Measurements from ENCODE around the gene TAF1. TPM values are rescaled to one million over a fixed set of nuclear protein-coding genes. Genes with fewer than 3 reads are reported as not detected.
"Not testable (repeated sequence)": the region's sequence is repeated elsewhere in the genome, so short reads cannot be mapped to it uniquely, and the experiment has no call there.

TAF1 gene
- polyA plus RNA-seq, 1 donor from 2014 or later: 29.5 TPM

DNA sequence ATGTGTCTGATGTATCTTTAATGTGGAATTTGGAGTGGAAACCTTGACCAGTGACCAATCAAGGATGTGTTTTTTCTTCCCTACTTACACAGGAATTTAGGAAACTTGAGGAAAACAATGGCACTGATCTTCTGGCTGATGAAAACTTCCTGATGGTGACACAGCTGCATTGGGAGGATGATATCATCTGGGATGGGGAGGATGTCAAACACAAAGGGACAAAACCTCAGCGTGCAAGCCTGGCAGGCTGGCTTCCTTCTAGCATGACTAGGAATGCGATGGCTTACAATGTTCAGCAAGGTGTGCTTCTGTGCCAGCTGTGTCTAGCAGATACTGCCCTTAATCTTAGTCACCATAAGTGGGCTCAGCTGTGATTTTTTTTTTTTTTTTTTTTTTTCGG, 12.6 kb downstream of the TAF1 start:
- no peak overlapping the region for H3K4me3 ChIP-seq (ENCODE audit: low read length)
- no peak overlapping the region for H2AFZ ChIP-seq (ENCODE audit: low read depth, low read length)
- TF ChIP-seq MXI1 (conservative IDR thresholded peaks at IDR 0.05; ENCODE audit: poor library complexity, severe bottlenecking) (no peak), RAD21 (conservative IDR thresholded peaks at IDR 0.05) (no peak), POLR2AphosphoS5 (IDR thresholded peaks at IDR 0.05) (no peak), EP300 (conservative IDR thresholded peaks at IDR 0.05; ENCODE audit: poor library complexity, severe bottlenecking) (no peak), EZH2 (IDR thresholded peaks at IDR 0.05; ENCODE audit: borderline replicate concordance, insufficient read depth, low read length, poor library complexity, severe bottlenecking) (no peak), CTCF (IDR thresholded peaks at IDR 0.05; ENCODE audit: poor library complexity, severe bottlenecking) (no peak), SMC3 (conservative IDR thresholded peaks at IDR 0.05; ENCODE audit: poor library complexity) (no peak), REST (IDR thresholded peaks at IDR 0.05; ENCODE audit: borderline replicate concordance) (no peak), TAF1 (IDR thresholded peaks at IDR 0.05; ENCODE audit: low read depth) (no peak)

DNA sequence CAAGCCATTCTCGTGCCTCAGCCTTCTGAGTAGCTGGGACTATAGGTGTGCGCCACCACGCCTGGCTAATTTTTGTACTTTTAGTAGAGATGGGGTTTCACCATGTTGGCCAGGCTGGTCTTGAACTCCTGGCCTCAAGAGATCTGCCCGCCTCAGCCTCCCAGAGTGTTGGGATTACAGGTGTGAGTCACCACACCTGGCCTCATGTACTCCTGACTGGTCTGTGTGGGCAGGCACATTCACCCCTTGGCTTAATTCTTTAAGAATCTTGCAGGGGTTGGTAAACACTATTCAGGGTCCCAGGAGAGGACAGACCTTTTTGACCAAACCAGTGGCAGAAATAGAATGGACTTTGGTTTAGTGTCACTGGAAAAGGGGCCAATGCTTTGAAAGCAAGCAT, 25.6 kb downstream of the TAF1 start:
- H4K20me1 ChIP-seq (ENCODE audit: insufficient read depth); H3F3A ChIP-seq (ENCODE audit: insufficient read depth, low read length, poor library complexity, severe bottlenecking); H3K27ac ChIP-seq (ENCODE audit: low read length); H3K4me3 ChIP-seq (ENCODE audit: low read length); H3K9me2 ChIP-seq (ENCODE audit: insufficient read depth, low read length); H3K9me3 ChIP-seq (ENCODE audit: low read length); H3K9ac ChIP-seq (ENCODE audit: low read length); H3K79me2 ChIP-seq (replicated peaks; ENCODE audit: insufficient read depth, low read length); H2AFZ ChIP-seq (ENCODE audit: low read depth, low read length); H3K36me3 ChIP-seq (ENCODE audit: insufficient read depth, low read length); H3K27me3 ChIP-seq (ENCODE audit: insufficient read depth, low read depth, low read length); H3K4me2 ChIP-seq (ENCODE audit: low read length): not testable (repeated sequence)

More for the DNA sequence above, 12.6 kb downstream of the TAF1 start:
- H3K9me3 ChIP-seq (ENCODE audit: low read length): no peaks in the 10 kb centered on the region
- H3K27ac ChIP-seq (ENCODE audit: low read length): no peak overlapping the region
- no peaks in the 10 kb centered on the region for H3K79me2 ChIP-seq (replicated peaks; ENCODE audit: insufficient read depth, low read length)
- H3K9ac ChIP-seq (ENCODE audit: low read length): no peak overlapping the region
- no peaks in the 10 kb centered on the region for H3K36me3 ChIP-seq (ENCODE audit: insufficient read depth, low read length)
- no peaks in the 10 kb centered on the region for H3K9me2 ChIP-seq (ENCODE audit: insufficient read depth, low read length)
- H4K20me1 ChIP-seq (ENCODE audit: insufficient read depth): no peaks in the 10 kb centered on the region
- no peaks in the 10 kb centered on the region for H3K27me3 ChIP-seq (ENCODE audit: insufficient read depth, low read depth, low read length)
- H3F3A ChIP-seq (ENCODE audit: insufficient read depth, low read length, poor library complexity, severe bottlenecking): no peaks in the 10 kb centered on the region
- no peak overlapping the region for H3K4me2 ChIP-seq (ENCODE audit: low read length)

GRCh38 chrX:71393919-71394318, 27.8 kb downstream of the TAF1 start:
- no peaks in the 10 kb centered on the region for H4K20me1 ChIP-seq (ENCODE audit: insufficient read depth)
- H3K27me3 ChIP-seq (ENCODE audit: insufficient read depth, low read depth, low read length): no peaks in the 10 kb centered on the region
- H3K36me3 ChIP-seq (ENCODE audit: insufficient read depth, low read length): no peaks in the 10 kb centered on the region
- no peak overlapping the region for H3K4me2 ChIP-seq (ENCODE audit: low read length)
- no peak for TF ChIP-seq MXI1 (conservative IDR thresholded peaks at IDR 0.05; ENCODE audit: poor library complexity, severe bottlenecking)
- no peak for TF ChIP-seq RAD21 (conservative IDR thresholded peaks at IDR 0.05)
- no peak for TF ChIP-seq REST (IDR thresholded peaks at IDR 0.05; ENCODE audit: borderline replicate concordance)
- no peak for TF ChIP-seq POLR2AphosphoS5 (IDR thresholded peaks at IDR 0.05)
- TF ChIP-seq SMC3 (conservative IDR thresholded peaks at IDR 0.05; ENCODE audit: poor library complexity): no peak
- no peak for TF ChIP-seq TAF1 (IDR thresholded peaks at IDR 0.05; ENCODE audit: low read depth)
- TF ChIP-seq EP300 (conservative IDR thresholded peaks at IDR 0.05; ENCODE audit: poor library complexity, severe bottlenecking): no peak
- no peak for TF ChIP-seq EZH2 (IDR thresholded peaks at IDR 0.05; ENCODE audit: borderline replicate concordance, insufficient read depth, low read length, poor library complexity, severe bottlenecking)
- no peak for TF ChIP-seq CTCF (IDR thresholded peaks at IDR 0.05; ENCODE audit: poor library complexity, severe bottlenecking)
- H3K79me2 ChIP-seq (replicated peaks; ENCODE audit: insufficient read depth, low read length): no peaks in the 10 kb centered on the region
- H3K4me3 ChIP-seq (ENCODE audit: low read length): no peak overlapping the region
- no peak overlapping the region for H2AFZ ChIP-seq (ENCODE audit: low read depth, low read length)
- no peaks in the 10 kb centered on the region for H3K9me2 ChIP-seq (ENCODE audit: insufficient read depth, low read length)
- H3K27ac ChIP-seq (ENCODE audit: low read length): no peak overlapping the region
- H3K9ac ChIP-seq (ENCODE audit: low read length): no peak overlapping the region
- H3F3A ChIP-seq (ENCODE audit: insufficient read depth, low read length, poor library complexity, severe bottlenecking): no peaks in the 10 kb centered on the region
- H3K9me3 ChIP-seq (ENCODE audit: low read length): no peaks in the 10 kb centered on the region

All from neural cell (in vitro differentiated cells).